ENCODE results near the gene SELENOK. TPM values are rescaled to one million over a fixed set of nuclear protein-coding genes. Genes with fewer than 3 reads are reported as not detected.

SELENOK gene
- total RNA-seq, 1 donor from 2014 or later = 55.0 TPM

DNA sequence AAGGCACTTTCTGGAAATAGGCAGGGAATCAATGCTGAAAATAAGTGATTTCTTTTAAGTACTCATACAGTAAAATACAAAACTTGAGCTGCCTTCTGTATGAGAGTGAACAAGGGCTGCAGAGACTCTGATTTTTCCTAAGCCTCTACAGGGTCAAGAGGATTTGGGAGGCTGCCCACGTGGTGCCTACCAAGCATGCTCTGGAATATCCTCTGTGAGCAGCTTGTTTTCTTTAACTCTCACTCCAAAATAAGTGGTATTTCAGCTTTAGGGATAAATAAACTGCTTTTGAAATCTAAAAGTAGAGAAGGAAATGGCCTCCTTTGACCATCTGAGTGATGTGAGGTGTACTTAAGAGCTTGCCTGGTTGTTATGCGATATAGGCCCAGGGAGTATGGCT lies 8.1 kb upstream of the SELENOK start:
- DNase-seq (ENCODE audit: extremely low spot score in 2 of 2) = no peak
- no peaks in the 10 kb centered on the region for H3K36me3 ChIP-seq
- TF ChIP-seq POLR2A (IDR thresholded peaks at IDR 0.05) = no peak
- no peak for TF ChIP-seq POLR2AphosphoS5 (IDR thresholded peaks at IDR 0.05; ENCODE audit: insufficient read depth in 1 of 2, low read depth in 1 of 2)
- TF ChIP-seq, protein P1, sequence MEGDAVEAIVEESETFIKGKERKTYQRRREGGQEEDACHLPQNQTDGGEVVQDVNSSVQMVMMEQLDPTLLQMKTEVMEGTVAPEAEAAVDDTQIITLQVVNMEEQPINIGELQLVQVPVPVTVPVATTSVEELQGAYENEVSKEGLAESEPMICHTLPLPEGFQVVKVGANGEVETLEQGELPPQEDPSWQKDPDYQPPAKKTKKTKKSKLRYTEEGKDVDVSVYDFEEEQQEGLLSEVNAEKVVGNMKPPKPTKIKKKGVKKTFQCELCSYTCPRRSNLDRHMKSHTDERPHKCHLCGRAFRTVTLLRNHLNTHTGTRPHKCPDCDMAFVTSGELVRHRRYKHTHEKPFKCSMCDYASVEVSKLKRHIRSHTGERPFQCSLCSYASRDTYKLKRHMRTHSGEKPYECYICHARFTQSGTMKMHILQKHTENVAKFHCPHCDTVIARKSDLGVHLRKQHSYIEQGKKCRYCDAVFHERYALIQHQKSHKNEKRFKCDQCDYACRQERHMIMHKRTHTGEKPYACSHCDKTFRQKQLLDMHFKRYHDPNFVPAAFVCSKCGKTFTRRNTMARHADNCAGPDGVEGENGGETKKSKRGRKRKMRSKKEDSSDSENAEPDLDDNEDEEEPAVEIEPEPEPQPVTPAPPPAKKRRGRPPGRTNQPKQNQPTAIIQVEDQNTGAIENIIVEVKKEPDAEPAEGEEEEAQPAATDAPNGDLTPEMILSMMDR (IDR thresholded peaks at IDR 0.05) = no peak
- H3K27me3 ChIP-seq = no peaks in the 10 kb centered on the region
- no peaks in the 10 kb centered on the region for H3K9me3 ChIP-seq
- intact Hi-C loops (cut with DNase I) = no loop called here
- H3K4me1 ChIP-seq = no peaks in the 10 kb centered on the region
- no peak overlapping the region for H3K4me3 ChIP-seq
- H3K27ac ChIP-seq = no peak overlapping the region

DNA sequence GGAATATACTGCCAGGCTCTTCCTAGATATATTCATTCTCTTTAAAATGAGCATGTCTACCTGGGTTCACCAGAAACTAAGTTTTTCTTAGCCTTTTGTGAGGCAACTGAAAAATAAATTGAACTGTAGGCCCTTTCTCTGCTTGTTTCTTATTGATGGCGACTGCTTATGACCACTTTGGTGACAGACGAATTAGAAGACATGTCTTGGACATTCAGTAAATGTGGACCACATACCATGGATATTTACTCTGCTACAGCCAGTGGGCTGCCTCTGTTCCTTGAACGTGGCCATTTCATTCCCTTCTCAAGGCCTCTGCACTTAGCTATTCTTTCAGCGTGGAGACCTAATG lies 603 bp upstream of the SELENOK start:
- peaks cover 29% of the 10 kb centered on the region for H3K4me1 ChIP-seq
- no peak for DNase-seq (ENCODE audit: extremely low spot score in 2 of 2)

DNA sequence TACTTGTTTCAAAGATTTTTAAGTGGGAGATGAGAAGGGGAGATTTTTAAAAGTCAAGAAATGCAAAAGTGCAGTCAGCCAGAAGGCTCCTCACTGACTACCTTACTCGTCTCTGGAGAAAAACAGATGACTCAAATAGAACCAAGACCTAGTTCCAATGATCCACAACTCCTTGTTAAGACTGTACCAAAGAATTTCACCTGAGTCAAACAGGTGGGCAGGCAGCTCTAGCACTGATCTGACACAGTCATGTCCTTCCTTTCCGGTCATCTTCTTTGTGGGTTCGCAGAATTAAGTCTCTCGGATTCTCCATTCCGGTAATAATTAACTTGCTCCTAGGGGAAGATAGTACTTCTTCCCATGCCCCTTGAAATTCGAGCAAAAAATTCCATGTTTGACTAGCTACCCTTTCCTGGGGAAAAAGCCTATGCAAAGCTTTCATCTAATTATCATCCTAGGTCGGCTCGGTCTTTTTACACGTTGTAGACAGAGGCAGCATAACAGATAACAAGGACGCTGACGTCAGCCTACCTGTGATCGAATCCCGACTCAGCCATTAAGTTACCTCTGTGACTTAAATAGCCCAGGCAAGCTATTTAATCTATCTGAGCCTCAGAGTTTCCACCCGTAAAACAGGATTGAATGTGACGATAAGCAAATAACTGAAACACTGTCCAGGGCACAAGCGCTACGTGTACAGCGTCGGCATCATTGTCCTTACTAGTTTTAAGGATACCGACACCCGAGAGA lies 758 bp downstream of the SELENOK start:
- Histone ChIP-seq H3K9me3 (no peaks in the 10 kb centered on the region), H3K4me3 (peak overlapping the region; percentile 79 to 98), H3K27ac (peak overlapping the region; percentile 96), H3K36me3 (peaks cover 0 to 7% of the 10 kb centered on the region in 2 donors), H3K4me1 (peaks cover 29% of the 10 kb centered on the region), H3K27me3 (no peaks in the 10 kb centered on the region)
- DNase-seq (ENCODE audit: extremely low spot score in 2 of 2) = no peak
- TF ChIP-seq, protein P1 (IDR thresholded peaks at IDR 0.05) = no peak
- TF ChIP-seq POLR2A (IDR thresholded peaks at IDR 0.05) (no peak), POLR2AphosphoS5 (IDR thresholded peaks at IDR 0.05; ENCODE audit: insufficient read depth in 1 of 2, low read depth in 1 of 2) (no peak)
- intact Hi-C loops (cut with DNase I) = no loop called here

More for the DNA sequence above, 603 bp upstream of the SELENOK start:
- Histone ChIP-seq H3K36me3 (no peaks in the 10 kb centered on the region), H3K9me3 (no peaks in the 10 kb centered on the region), H3K4me3 (peak overlapping the region; percentile 79 to 98), H3K27ac (peak overlapping the region; percentile 96), H3K27me3 (no peaks in the 10 kb centered on the region)
- no peak for TF ChIP-seq POLR2AphosphoS5 (IDR thresholded peaks at IDR 0.05; ENCODE audit: insufficient read depth in 1 of 2, low read depth in 1 of 2)
- TF ChIP-seq, protein P1 (IDR thresholded peaks at IDR 0.05) = no peak
- TF ChIP-seq POLR2A (IDR thresholded peaks at IDR 0.05) = no peak
- intact Hi-C loops (cut with DNase I) = no loop called here

DNA sequence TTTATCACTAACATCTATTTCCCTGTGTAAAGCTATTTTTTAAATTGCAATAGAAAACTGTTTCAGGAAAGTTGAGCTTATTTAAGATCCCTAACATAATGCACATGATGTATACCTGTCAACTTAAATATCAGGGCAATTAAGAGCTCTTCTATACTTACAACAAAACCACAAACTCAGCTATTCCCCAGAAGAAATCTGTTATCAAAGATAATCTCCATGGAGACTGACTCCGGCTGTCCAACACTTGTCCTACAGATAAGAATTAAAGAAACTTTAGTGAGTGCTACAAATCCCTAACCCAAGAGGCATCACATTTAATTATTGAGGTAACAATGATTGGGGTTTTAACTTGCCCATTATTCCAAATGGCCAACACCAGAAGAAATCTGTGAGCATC lies 3.4 kb downstream of the SELENOK start:
- H3K9me3 ChIP-seq = no peaks in the 10 kb centered on the region
- DNase-seq (ENCODE audit: extremely low spot score in 2 of 2) = no peak
- intact Hi-C loops (cut with DNase I) = no loop called here
- H3K27me3 ChIP-seq = no peaks in the 10 kb centered on the region
- H3K36me3 ChIP-seq = peaks cover 0 to 22% of the 10 kb centered on the region in 2 donors
- H3K4me1 ChIP-seq = peaks cover 29% of the 10 kb centered on the region
- TF ChIP-seq, protein P1 (IDR thresholded peaks at IDR 0.05) = no peak
- H3K4me3 ChIP-seq = no peak overlapping the region
- no peak overlapping the region for H3K27ac ChIP-seq

DNA sequence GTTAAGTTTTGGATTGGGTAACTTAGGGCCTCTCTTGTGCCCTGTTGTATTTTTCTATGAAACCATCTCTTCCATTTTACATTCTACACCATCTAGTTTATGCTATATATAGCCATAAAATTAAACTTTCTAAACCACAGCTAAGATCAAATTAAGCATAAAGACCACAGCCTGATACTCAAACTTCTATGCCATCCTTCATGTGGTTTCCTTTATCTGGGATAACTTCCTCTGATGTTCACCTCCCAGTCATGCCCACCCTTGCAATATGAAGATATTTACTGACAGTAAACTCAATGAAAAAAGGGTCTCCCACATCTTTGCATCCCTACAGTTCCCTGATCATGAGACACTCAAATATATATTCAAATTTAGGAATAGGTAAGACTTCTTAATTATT lies 4.2 kb downstream of the SELENOK start:
- H3K4me1 ChIP-seq = peaks cover 27% of the 10 kb centered on the region
- DNase-seq (ENCODE audit: extremely low spot score in 2 of 2) = no peak
- H3K4me3 ChIP-seq = no peak overlapping the region
- intact Hi-C loops (cut with DNase I) = no loop called here
- no peak overlapping the region for H3K27ac ChIP-seq
- TF ChIP-seq POLR2AphosphoS5 (IDR thresholded peaks at IDR 0.05; ENCODE audit: insufficient read depth in 1 of 2, low read depth in 1 of 2) (no peak), POLR2A (IDR thresholded peaks at IDR 0.05) (no peak)
- TF ChIP-seq, protein P1 (IDR thresholded peaks at IDR 0.05) = no peak
- no peaks in the 10 kb centered on the region for H3K27me3 ChIP-seq
- H3K36me3 ChIP-seq = peaks cover 0 to 22% of the 10 kb centered on the region in 2 donors
- H3K9me3 ChIP-seq = no peaks in the 10 kb centered on the region
